Prostate gland (tissue), 2 donors: ENCODE results near the gene KIF26B. TPM values are rescaled to one million over a fixed set of nuclear protein-coding genes. Genes with fewer than 3 reads are reported as not detected.
"Not testable (repeated sequence)": the region's sequence is repeated elsewhere in the genome, so short reads cannot be mapped to it uniquely, and the experiment has no call there.

Experiments used
- DNase-seq: peaks from one replicate; pipeline ENCODE4 v3.0.0-alpha.2; 2019; ENCODE audit warnings: low spot score
- H3K27ac ChIP-seq, 2 donors: fragments of 200-600 bp; sonication (generic); 2 replicates each; pipeline ENCODE4 v1.5.1; 2017 to 2019
- H3K27me3 ChIP-seq: fragments of 200-600 bp; sonication (generic); replicated peaks from 2 replicates; pipeline ENCODE4 v1.5.1; 2019; ENCODE audit not compliant: insufficient read depth
- H3K36me3 ChIP-seq, 2 donors: fragments of 200-600 bp; sonication (generic); 1 replicate in 1 of 2; 2 replicates in 1 of 2; pipeline versions ENCODE4 v1.5.1 to v1.8.1; 2017 to 2019
- H3K4me1 ChIP-seq: fragments of 200-600 bp; sonication (generic); replicated peaks from 2 replicates; pipeline ENCODE4 v1.5.1; 2019
- H3K4me3 ChIP-seq, 2 donors: fragments of 200-600 bp; sonication (generic); 2 replicates each; pipeline ENCODE4 v1.5.1; 2017 to 2019
- H3K9me3 ChIP-seq: fragments of 200-600 bp; sonication (generic); 2 replicates; pipeline ENCODE4 v1.5.1; 2017
- POLR2A ChIP-seq: fragments of 450-650 bp; IDR thresholded peaks from one replicate; pipeline ENCODE4 v1.6.1; 2016; ENCODE audit warnings: antibody characterized with exemption, mild to moderate bottlenecking
- POLR2AphosphoS5 ChIP-seq: sonication (generic); formaldehyde crosslinking; IDR thresholded peaks from one replicate; pipeline ENCODE4 v1.6.1; 2017; ENCODE audit warnings: antibody characterized with exemption
- WGBS: methylation state at CpG from one replicate; pipeline ENCODE4 v1.1.5; 2018; 5-methylcytosine and 5-hydroxymethylcytosine counted together
- intact Hi-C: fragments of 100-400 bp; cut with DNase I; formaldehyde crosslinking; loops from one replicate; pipeline ENCODE4 v1.14.2; 2022
- total RNA-seq, 2 donors: library from RNA; depleted of rRNA; stranded (reverse); fragments of >200 nt; gene quantifications; one replicate each; pipeline ENCODE4 v1.1.0, GENCODE V29; 2016
- TF ChIP-seq, protein P1 (sequence below), 4 experiments: fragments of 200-600 bp in 2 of 4; fragments of 450-650 bp in 2 of 4; sonication (generic) in 2 of 4; IDR thresholded peaks; 1 replicate in 3 of 4; 2 replicates in 1 of 4; pipeline ENCODE4 v1.5.1; 2016 to 2019; ENCODE audit warnings: antibody characterized with exemption in 4 of 4, mild to moderate bottlenecking in 2 of 4, moderate library complexity in 2 of 4

Gene KIF26B
- total RNA-seq, 2 donors from 2014 or later, result 3.3 to 3.8 TPM

DNA sequence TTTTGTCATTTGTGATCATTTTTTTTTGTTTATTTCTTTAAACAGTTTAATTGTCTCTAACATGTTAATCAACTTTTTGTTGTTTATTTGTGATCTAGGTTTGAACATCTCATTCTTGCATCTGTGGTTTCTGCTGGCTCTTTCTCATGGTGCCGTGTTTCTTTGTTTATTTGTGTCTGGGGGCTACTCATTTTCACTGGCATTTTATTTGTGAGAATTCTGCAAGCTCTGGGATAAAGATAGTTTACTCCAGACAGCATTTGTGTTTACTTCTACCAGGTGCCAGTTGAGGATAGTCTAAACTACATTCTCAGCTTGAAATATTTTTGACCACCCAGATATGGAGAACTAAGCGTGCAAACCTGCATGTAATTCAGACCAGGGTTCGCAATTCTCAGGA, 508.6 kb downstream of the KIF26B start:
- H3K4me1 ChIP-seq, result no peaks in the 10 kb centered on the region
- no peaks in the 10 kb centered on the region for H3K36me3 ChIP-seq
- H3K4me3 ChIP-seq, result no peak overlapping the region
- H3K27ac ChIP-seq, result no peak overlapping the region
- H3K27me3 ChIP-seq, result no peaks in the 10 kb centered on the region
- no peaks in the 10 kb centered on the region for H3K9me3 ChIP-seq
- 87% methylated on average over 3 of the region's 3 CpGs for WGBS
- TF ChIP-seq POLR2AphosphoS5, result no peak
- TF ChIP-seq POLR2A, result no peak
- TF ChIP-seq, protein P1, sequence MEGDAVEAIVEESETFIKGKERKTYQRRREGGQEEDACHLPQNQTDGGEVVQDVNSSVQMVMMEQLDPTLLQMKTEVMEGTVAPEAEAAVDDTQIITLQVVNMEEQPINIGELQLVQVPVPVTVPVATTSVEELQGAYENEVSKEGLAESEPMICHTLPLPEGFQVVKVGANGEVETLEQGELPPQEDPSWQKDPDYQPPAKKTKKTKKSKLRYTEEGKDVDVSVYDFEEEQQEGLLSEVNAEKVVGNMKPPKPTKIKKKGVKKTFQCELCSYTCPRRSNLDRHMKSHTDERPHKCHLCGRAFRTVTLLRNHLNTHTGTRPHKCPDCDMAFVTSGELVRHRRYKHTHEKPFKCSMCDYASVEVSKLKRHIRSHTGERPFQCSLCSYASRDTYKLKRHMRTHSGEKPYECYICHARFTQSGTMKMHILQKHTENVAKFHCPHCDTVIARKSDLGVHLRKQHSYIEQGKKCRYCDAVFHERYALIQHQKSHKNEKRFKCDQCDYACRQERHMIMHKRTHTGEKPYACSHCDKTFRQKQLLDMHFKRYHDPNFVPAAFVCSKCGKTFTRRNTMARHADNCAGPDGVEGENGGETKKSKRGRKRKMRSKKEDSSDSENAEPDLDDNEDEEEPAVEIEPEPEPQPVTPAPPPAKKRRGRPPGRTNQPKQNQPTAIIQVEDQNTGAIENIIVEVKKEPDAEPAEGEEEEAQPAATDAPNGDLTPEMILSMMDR (IDR thresholded peaks at IDR 0.05), result no peak
- no peak for DNase-seq
- intact Hi-C loops, result no loop called here

DNA sequence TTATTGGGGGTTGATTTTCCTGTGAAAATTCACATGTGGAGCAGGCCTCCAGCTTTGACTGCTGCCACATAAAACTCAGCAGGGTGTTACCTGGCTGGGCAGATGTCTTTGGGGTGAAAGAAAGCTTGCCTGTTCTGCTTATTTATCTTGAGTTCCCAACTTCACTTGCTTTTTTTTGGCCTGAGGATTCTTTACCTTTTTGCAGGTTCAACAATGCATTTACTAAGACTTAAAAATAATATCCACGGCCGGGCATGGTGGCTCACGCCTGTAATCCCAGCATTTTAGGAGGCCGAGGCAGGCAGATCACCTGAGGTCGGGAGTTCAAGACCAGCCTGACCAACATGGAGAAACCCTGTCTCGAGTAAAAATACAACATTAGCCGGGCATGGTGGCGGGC, 509.1 kb downstream of the KIF26B start:
- H3K27ac ChIP-seq, result no peak overlapping the region
- H3K4me1 ChIP-seq, result no peaks in the 10 kb centered on the region
- no peaks in the 10 kb centered on the region for H3K36me3 ChIP-seq
- intact Hi-C loops, result no loop called here
- H3K4me3 ChIP-seq, result no peak overlapping the region
- 91% methylated on average over 8 of the region's 8 CpGs for WGBS
- H3K9me3 ChIP-seq, result no peaks in the 10 kb centered on the region
- no peak for DNase-seq
- TF ChIP-seq, protein P1 (IDR thresholded peaks at IDR 0.05), result no peak
- no peak for TF ChIP-seq POLR2AphosphoS5
- TF ChIP-seq POLR2A, result no peak
- no peaks in the 10 kb centered on the region for H3K27me3 ChIP-seq

DNA sequence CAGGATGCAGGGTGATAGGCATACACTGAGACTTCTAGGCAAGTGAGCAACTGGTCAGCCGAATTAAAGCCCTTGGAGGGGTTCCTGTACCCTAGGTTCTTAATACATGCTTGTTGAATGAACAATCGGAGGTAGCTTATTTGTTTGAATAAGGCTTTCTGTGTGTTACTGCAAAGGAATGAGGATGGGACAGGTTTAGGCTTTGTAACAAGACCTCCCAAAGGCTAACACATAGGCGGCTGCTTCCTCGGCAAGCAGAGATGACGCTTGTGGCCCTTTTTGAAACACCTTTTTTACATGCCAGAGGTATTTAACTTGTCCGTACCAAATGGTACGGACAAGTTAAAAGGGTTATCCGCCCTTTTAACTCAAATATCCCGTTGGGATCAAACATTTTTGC, 511.6 kb downstream of the KIF26B start:
- no peak for DNase-seq
- no peaks in the 10 kb centered on the region for H3K4me1 ChIP-seq
- intact Hi-C loops, result no loop called here
- TF ChIP-seq POLR2A (no peak), POLR2AphosphoS5 (no peak)
- TF ChIP-seq, protein P1 (IDR thresholded peaks at IDR 0.05), result no peak
- H3K36me3 ChIP-seq, result no peaks in the 10 kb centered on the region
- no peaks in the 10 kb centered on the region for H3K27me3 ChIP-seq
- no peak overlapping the region for H3K4me3 ChIP-seq
- no peak overlapping the region for H3K27ac ChIP-seq
- 92% methylated on average over 9 of the region's 9 CpGs for WGBS
- H3K9me3 ChIP-seq, result no peaks in the 10 kb centered on the region

DNA sequence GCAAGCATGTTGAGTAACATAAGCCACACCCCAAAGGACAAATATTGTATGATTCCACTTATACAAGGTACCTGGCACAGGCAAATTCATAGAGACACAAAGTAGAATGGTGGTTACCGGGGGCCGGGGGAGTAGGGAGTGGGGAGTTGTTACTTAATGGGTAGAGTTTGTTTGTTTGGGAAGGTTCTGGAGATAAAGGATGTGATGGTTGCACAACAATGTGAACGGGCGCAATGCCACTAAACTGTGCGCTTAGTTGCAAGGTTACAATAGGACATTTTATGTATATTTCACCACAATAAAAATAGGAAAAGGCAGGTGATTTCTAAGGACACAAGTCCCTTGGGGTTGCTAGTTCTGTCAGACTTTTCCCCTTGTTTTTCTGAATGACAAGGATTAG, 516.6 kb downstream of the KIF26B start:
- TF ChIP-seq POLR2AphosphoS5, result no peak
- TF ChIP-seq POLR2A, result no peak
- TF ChIP-seq, protein P1 (IDR thresholded peaks at IDR 0.05), result no peak
- intact Hi-C loops, result no loop called here
- WGBS, result 87% methylated on average over 5 of the region's 5 CpGs
- Histone ChIP-seq H3K4me1 (no peaks in the 10 kb centered on the region), H3K27ac (no peak overlapping the region), H3K27me3 (no peaks in the 10 kb centered on the region), H3K4me3 (no peak overlapping the region), H3K36me3 (no peaks in the 10 kb centered on the region), H3K9me3 (no peaks in the 10 kb centered on the region)
- DNase-seq, result no peak

DNA sequence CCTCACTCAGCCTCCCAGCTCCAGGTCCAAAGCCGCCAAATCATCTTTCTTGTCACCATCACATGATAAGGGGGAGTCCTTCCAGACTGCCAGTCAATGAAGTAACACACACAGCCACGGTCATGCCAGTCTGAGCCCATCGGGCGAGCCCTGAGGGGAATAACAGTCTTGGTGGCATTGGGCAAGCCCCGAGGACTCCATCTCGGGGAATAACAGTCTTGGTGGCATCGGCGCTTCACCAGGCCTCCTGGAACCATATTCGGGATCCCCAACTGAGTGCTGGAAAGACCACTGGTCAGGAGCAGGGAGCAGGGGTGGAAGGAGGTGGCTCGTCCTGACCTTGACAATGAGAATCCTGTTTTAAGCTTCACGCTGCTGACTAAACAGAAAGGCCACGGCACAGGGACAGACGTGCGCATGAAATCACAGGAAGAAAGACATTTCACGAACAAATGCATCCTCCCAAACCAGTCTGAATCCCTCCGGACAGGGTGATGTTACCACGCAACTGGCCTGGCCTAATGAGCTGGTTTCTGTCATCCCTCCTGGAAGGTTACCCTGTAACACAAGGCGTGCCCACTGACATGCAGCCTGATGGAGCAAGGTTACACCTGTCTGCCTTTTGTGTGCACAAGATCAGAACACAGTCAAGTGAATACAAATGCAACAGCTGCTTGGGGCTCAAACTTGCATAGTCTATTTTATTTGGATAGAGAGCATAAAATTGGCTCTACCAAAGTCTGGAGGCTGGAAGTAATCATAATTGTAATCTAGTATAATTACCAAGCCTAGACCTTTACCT, 517.4 kb downstream of the KIF26B start:
- Histone ChIP-seq H3K4me3 (no peak overlapping the region), H3K4me1 (no peaks in the 10 kb centered on the region), H3K9me3 (no peaks in the 10 kb centered on the region), H3K27me3 (no peaks in the 10 kb centered on the region), H3K36me3 (no peaks in the 10 kb centered on the region), H3K27ac (no peak overlapping the region)
- TF ChIP-seq POLR2AphosphoS5 (no peak), POLR2A (no peak)
- TF ChIP-seq, protein P1 (IDR thresholded peaks at IDR 0.05), result no peak
- 93% methylated on average over 18 of the region's 18 CpGs for WGBS
- no peak for DNase-seq
- intact Hi-C loops, result no loop called here

DNA sequence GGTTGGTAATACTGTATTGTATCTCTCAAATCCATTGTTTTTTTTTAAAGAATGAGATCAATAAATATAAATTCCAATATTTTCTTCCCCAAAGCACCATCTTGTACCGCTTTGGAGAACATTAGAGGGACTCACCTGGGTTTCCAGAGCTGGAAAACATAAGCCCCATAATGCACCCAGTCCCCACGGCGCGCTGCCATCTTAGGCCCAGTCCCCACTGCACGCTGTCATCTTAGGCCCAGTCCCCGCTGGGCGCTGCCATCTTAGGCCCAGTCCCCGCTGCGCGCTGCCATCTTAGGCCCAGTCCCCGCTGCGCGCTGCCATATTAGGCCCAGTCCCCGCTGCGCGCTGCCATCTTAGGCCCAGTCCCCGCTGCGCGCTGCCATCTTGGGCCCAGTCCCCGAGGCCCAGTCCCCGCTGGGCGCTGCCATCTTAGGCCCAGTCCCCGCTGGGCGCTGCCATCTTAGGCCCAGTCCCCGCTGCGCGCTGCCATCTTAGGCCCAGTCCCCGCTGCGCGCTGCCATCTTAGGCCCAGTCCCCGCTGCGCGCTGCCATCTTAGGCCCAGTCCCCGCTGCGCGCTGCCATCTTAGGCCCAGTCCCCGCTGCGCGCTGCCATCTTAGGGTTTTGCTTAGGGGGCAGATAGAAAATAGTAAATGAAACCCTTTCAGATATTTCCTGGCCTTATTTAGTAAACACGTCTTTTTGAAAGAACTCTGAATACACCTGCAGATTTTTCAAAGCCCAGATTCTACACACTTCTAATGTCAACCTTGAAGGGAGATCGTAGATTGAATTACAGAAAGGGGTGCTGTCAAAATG, 518.3 kb downstream of the KIF26B start:
- H3K27ac ChIP-seq, H3K36me3 ChIP-seq, H3K4me3 ChIP-seq, H3K9me3 ChIP-seq, H3K27me3 ChIP-seq, DNase-seq, H3K4me1 ChIP-seq, intact Hi-C loops: not testable (repeated sequence)
- 95% methylated on average over 41 of the region's 41 CpGs for WGBS
